ENCODE results near the gene RBL2.

RBL2 gene

DNA sequence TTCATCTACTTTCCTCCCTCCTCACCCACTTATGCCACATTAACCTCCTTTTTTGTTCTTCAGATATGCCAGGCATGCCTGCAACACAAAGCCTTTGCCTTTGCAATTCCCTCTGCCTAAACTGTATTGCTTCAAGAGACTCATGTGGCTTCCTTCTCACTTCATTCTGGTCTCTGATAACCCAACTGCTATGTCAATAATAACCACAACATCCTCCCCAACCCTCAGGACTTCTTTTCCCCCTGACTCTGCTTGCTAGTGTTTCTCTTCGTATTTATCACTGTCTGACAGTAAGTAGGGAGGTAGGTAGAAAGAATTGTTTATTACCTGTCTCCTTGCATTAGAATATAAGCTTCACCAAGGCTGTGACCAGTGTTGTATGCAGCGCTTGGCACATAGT, 22.4 kb downstream of the RBL2 start:
- Histone ChIP-seq H3K9me3 (ENCODE audit: control insufficient read depth, insufficient read depth, low read depth, low read length) (no peaks in the 10 kb centered on the region), H3K4me1 (ENCODE audit: control insufficient read depth, insufficient read depth, low read length) (no peaks in the 10 kb centered on the region), H3K27ac (ENCODE audit: extremely low read depth, low read depth, low read length) (no peak overlapping the region), H3K36me3 (ENCODE audit: control insufficient read depth in 2 of 2, insufficient read depth in 1 of 2, low read length in 2 of 2) (peaks cover 35 to 77% of the 10 kb centered on the region in 2 experiments), H3K4me3 (ENCODE audit: low read depth, low read length) (no peak overlapping the region)
- ChIA-PET CTCF (no interaction called here), POLR2A (no interaction called here)
- TF ChIP-seq ZNF658 (tag by site-specific recombination; IDR thresholded peaks at IDR 0.05) (no peak), ZNF221 (tag by site-specific recombination; IDR thresholded peaks at IDR 0.05; ENCODE audit: borderline replicate concordance) (no peak), ZEB2 (tag by site-specific recombination; IDR thresholded peaks at IDR 0.05) (no peak)
- TF ChIP-seq, protein P1, sequence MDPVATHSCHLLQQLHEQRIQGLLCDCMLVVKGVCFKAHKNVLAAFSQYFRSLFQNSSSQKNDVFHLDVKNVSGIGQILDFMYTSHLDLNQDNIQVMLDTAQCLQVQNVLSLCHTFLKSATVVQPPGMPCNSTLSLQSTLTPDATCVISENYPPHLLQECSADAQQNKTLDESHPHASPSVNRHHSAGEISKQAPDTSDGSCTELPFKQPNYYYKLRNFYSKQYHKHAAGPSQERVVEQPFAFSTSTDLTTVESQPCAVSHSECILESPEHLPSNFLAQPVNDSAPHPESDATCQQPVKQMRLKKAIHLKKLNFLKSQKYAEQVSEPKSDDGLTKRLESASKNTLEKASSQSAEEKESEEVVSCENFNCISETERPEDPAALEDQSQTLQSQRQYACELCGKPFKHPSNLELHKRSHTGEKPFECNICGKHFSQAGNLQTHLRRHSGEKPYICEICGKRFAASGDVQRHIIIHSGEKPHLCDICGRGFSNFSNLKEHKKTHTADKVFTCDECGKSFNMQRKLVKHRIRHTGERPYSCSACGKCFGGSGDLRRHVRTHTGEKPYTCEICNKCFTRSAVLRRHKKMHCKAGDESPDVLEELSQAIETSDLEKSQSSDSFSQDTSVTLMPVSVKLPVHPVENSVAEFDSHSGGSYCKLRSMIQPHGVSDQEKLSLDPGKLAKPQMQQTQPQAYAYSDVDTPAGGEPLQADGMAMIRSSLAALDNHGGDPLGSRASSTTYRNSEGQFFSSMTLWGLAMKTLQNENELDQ (tag by site-specific recombination; IDR thresholded peaks at IDR 0.05; ENCODE audit: low read depth) = no peak

DNA sequence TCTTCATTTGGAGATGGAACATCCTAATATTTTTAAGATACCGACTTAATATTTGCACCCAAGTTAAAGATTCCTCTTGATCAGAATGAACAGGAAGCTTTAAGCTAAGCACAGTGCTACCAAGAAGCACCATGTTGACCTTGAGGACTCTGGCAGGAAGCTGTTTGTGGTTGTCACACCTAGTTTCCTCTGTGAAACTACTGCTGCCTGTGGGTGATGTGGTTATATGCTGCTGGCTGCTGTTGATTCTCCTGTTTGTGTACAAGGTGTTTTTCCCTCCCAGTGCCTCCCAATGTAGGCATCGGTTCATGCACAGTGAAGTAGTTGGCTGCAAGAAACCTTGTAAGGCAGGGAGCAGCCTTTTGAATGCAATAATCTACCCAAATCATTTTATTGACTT, 23.4 kb downstream of the RBL2 start:
- Histone ChIP-seq H3K36me3 (ENCODE audit: control insufficient read depth in 2 of 2, insufficient read depth in 1 of 2, low read length in 2 of 2) (peaks cover 37 to 82% of the 10 kb centered on the region in 2 experiments), H3K4me3 (ENCODE audit: low read depth, low read length) (no peak overlapping the region), H3K27ac (ENCODE audit: extremely low read depth, low read depth, low read length) (no peak overlapping the region), H3K4me1 (ENCODE audit: control insufficient read depth, insufficient read depth, low read length) (no peaks in the 10 kb centered on the region), H3K9me3 (ENCODE audit: control insufficient read depth, insufficient read depth, low read depth, low read length) (no peaks in the 10 kb centered on the region)
- ChIA-PET CTCF (interaction anchor here (0.5 to 0.9 kb wide), 2 partner anchors 14 to 53 kb away, joined by 3 read pairs; no protein-coding TSS in a partner anchor), POLR2A (no interaction called here)
- TF ChIP-seq ZNF211 (tag by site-specific recombination; IDR thresholded peaks at IDR 0.05; ENCODE audit: low read depth) (no peak), ZNF174 (tag by site-specific recombination; IDR thresholded peaks at IDR 0.05) (no peak), ZNF23 (tag by site-specific recombination; IDR thresholded peaks at IDR 0.05; ENCODE audit: borderline replicate concordance) (no peak), ZNF561 (tag by site-specific recombination; IDR thresholded peaks at IDR 0.05; ENCODE audit: borderline replicate concordance) (no peak), ZNF544 (tag by site-specific recombination; IDR thresholded peaks at IDR 0.05) (no peak), ZNF701 (tag by site-specific recombination; IDR thresholded peaks at IDR 0.05) (no peak), ZNF768 (tag by site-specific recombination; IDR thresholded peaks at IDR 0.05) (no peak), ZNF366 (tag by site-specific recombination; conservative IDR thresholded peaks at IDR 0.05) (no peak), ZNF266 (tag by site-specific recombination; IDR thresholded peaks at IDR 0.05; ENCODE audit: low read depth) (no peak), ZNF302 (tag by site-specific recombination; IDR thresholded peaks at IDR 0.05; ENCODE audit: low read depth) (no peak), ZNF792 (tag by site-specific recombination; IDR thresholded peaks at IDR 0.05) (no peak)
- TF ChIP-seq, protein P2, sequence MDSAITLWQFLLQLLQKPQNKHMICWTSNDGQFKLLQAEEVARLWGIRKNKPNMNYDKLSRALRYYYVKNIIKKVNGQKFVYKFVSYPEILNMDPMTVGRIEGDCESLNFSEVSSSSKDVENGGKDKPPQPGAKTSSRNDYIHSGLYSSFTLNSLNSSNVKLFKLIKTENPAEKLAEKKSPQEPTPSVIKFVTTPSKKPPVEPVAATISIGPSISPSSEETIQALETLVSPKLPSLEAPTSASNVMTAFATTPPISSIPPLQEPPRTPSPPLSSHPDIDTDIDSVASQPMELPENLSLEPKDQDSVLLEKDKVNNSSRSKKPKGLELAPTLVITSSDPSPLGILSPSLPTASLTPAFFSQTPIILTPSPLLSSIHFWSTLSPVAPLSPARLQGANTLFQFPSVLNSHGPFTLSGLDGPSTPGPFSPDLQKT (IDR thresholded peaks at IDR 0.05; ENCODE audit: borderline replicate concordance, low read depth, low read length) = no peak
- TF ChIP-seq, protein P3, sequence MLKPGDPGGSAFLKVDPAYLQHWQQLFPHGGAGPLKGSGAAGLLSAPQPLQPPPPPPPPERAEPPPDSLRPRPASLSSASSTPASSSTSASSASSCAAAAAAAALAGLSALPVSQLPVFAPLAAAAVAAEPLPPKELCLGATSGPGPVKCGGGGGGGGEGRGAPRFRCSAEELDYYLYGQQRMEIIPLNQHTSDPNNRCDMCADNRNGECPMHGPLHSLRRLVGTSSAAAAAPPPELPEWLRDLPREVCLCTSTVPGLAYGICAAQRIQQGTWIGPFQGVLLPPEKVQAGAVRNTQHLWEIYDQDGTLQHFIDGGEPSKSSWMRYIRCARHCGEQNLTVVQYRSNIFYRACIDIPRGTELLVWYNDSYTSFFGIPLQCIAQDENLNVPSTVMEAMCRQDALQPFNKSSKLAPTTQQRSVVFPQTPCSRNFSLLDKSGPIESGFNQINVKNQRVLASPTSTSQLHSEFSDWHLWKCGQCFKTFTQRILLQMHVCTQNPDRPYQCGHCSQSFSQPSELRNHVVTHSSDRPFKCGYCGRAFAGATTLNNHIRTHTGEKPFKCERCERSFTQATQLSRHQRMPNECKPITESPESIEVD (tag by site-specific recombination; IDR thresholded peaks at IDR 0.05) = no peak

DNA sequence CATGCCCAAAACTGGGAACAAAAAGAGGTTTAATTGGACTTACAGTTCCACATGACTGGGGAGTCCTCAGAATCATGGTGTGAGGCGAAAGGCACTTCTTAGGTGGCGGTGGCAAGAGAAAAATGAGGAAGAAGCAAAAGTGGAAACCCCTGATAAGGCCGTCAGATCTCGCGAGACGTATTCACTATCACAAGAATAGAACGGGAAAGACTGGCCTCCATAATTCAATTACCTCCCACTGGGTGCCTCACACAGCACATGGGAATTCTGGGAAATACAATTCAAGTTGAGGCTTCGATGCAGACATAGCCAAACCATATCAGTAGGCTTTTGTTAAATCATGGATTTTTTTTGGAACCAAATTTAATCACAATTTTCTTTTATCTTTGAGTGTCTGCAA, 24.4 kb downstream of the RBL2 start:
- Histone ChIP-seq H3K36me3 (ENCODE audit: control insufficient read depth in 2 of 2, insufficient read depth in 1 of 2, low read length in 2 of 2) (peaks cover 41 to 84% of the 10 kb centered on the region in 2 experiments), H3K27ac (ENCODE audit: extremely low read depth, low read depth, low read length) (no peak overlapping the region)
- CTCF ChIA-PET = no interaction called here
- TF ChIP-seq ZSCAN16 (tag by site-specific recombination; IDR thresholded peaks at IDR 0.05) (no peak), ZNF623 (tag by site-specific recombination; IDR thresholded peaks at IDR 0.05) (no peak), ZNF473 (tag by site-specific recombination; IDR thresholded peaks at IDR 0.05) (no peak), ZNF132 (tag by site-specific recombination; IDR thresholded peaks at IDR 0.05; ENCODE audit: borderline replicate concordance) (no peak), ZNF654 (tag by site-specific recombination; IDR thresholded peaks at IDR 0.05; ENCODE audit: low read depth) (no peak)
- TF ChIP-seq, protein P4, sequence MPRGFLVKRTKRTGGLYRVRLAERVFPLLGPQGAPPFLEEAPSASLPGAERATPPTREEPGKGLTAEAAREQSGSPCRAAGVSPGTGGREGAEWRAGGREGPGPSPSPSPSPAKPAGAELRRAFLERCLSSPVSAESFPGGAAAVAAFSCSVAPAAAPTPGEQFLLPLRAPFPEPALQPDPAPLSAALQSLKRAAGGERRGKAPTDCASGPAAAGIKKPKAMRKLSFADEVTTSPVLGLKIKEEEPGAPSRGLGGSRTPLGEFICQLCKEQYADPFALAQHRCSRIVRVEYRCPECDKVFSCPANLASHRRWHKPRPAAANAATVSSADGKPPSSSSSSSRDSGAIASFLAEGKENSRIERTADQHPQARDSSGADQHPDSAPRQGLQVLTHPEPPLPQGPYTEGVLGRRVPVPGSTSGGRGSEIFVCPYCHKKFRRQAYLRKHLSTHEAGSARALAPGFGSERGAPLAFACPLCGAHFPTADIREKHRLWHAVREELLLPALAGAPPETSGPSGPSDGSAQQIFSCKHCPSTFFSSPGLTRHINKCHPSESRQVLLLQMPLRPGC (tag by site-specific recombination; IDR thresholded peaks at IDR 0.05) = no peak

More for the DNA sequence above, 24.4 kb downstream of the RBL2 start:
- Histone ChIP-seq H3K9me3 (ENCODE audit: control insufficient read depth, insufficient read depth, low read depth, low read length) (no peaks in the 10 kb centered on the region), H3K4me1 (ENCODE audit: control insufficient read depth, insufficient read depth, low read length) (no peaks in the 10 kb centered on the region), H3K4me3 (ENCODE audit: low read depth, low read length) (no peak overlapping the region)
- POLR2A ChIA-PET = no interaction called here
